Activated naive CD4-positive, alpha-beta T cell treated with anti-CD3 and anti-CD28 coated beads for 36 hours (primary cell): Measurements from ENCODE around the gene LRRTM4. TPM values are rescaled to one million over a fixed set of nuclear protein-coding genes. Genes with fewer than 3 reads are reported as not detected.

Source experiments
- CTCF ChIA-PET: fragments of 350-600 bp; sonication (Branson Sonifier 250); formaldehyde crosslinking; loops from one replicate; lab custom pipeline; 2021; ENCODE audit warnings: antibody characterized with exemption; lab: Charles Lee
- DNase-seq: peaks from one replicate; pipeline ENCODE4 v3.0.0-alpha.2; 2020
- H3K27ac Mint-ChIP-seq: one replicate; pipeline ENCODE4 v1.8.0; 2021; ENCODE audit warnings: mild to moderate bottlenecking, mixed read lengths
- H3K27me3 Mint-ChIP-seq: one replicate; pipeline ENCODE4 v1.8.0; 2021; ENCODE audit warnings: low read depth, mixed read lengths
- H3K36me3 Mint-ChIP-seq: one replicate; pipeline ENCODE4 v1.8.0; 2021; ENCODE audit warnings: low read depth, mixed read lengths
- H3K4me1 Mint-ChIP-seq: one replicate; pipeline ENCODE4 v1.8.0; 2021; ENCODE audit warnings: low read depth, mixed read lengths
- H3K4me3 Mint-ChIP-seq: one replicate; pipeline ENCODE4 v1.8.0; 2021; ENCODE audit warnings: mild to moderate bottlenecking, moderate library complexity, mixed read lengths
- H3K9me3 Mint-ChIP-seq: one replicate; pipeline ENCODE4 v1.8.0; 2021; ENCODE audit warnings: mixed read lengths
- intact Hi-C: fragments of 100-400 bp; cut with micrococcal nuclease; formaldehyde crosslinking; loops from one replicate; pipeline ENCODE4 v1.15.1; 2023
- total RNA-seq, 2 experiments: library from RNA; stranded (reverse); gene quantifications; one replicate each; pipeline ENCODE4 v1.2.3, GENCODE V29; 2021

Gene LRRTM4
- not detected for total RNA-seq

DNA sequence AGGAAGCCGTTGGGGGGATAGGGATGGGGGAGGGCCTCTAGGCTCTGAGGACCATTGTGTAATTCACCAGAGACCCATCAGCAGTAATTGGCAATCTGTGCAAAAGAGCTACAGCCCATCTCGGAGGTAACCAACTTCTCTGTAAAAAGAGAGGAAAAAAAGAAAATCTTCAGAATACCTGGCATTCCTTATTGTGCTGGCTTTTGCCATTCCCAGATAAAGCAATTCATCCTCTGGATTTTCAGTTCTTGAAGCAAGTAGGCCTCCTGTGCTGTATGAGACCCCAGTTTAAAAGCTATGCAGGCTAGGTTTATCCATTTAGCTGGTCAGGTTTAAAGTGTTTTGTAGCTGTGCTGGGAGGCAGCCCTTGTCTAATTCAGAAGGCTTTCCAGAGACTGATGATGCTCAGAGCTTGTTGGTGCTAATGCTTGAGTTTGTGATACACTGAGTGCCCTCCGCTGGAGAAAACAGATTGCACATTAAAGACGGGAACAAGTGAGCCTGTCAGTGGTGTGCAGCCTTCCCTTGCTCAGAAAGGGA, at the start of gene LRRTM4:
TSS of gene LRRTM4 (minus strand) at position 446 of the 540 bp plus-strand sequence.
- no peaks in the 10 kb centered on the region for H3K27me3 Mint-ChIP-seq
- peaks cover 5% of the 10 kb centered on the region for H3K9me3 Mint-ChIP-seq
- no peaks in the 10 kb centered on the region for H3K36me3 Mint-ChIP-seq
- H3K27ac Mint-ChIP-seq = no peak within 1 kb of the TSS
- intact Hi-C loops = no loop called here
- H3K4me3 Mint-ChIP-seq = no peak within 1 kb of the TSS
- no peak for DNase-seq
- CTCF ChIA-PET = no interaction called here
- H3K4me1 Mint-ChIP-seq = no peaks in the 10 kb centered on the region

DNA sequence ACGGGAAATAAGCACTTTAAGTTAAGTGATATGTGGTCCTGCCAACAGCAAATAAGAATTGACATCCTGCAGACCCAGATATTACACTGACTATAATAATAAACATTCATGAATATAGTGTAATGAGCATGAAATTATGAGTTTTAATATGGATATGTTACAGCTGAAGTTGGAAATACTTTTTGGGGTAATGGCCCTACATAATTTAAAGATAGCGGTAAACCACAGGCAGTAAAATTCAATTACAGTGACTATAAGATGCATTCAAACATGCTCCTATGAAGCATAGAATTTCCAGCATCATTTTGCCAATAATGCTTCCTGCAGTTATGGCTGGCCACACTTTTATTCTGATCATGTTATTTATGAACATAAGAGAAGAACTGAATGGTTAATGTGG, 49.4 kb upstream of the LRRTM4 start:
- Mint-ChIP-seq H3K4me1 (no peaks in the 10 kb centered on the region), H3K36me3 (no peaks in the 10 kb centered on the region), H3K27ac (no peak overlapping the region), H3K9me3 (peaks cover 8% of the 10 kb centered on the region), H3K27me3 (no peaks in the 10 kb centered on the region), H3K4me3 (no peak overlapping the region)
- DNase-seq = no peak
- CTCF ChIA-PET = no interaction called here
- intact Hi-C loops = no loop called here

DNA sequence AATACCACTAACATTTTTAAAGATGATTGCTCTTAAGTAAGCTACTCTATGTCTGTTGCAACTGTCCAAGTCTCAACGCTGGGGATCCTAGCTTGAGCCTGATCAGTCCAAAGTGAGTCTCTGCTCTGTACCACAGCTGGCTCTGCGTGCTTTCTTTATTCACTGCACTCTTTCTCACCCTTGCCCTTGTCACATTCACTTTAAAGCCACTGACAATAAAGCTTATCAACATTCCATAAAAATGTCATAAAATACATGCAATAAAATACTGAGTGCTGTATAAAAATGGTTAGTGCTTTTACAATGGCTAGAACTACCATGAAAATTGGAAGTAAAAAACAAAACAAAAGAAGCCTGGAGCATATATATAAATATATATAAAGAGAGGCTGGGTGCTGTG, 45.5 kb upstream of the LRRTM4 start:
- Mint-ChIP-seq H3K27ac (no peak overlapping the region), H3K36me3 (no peaks in the 10 kb centered on the region), H3K27me3 (no peaks in the 10 kb centered on the region), H3K9me3 (peaks cover 7% of the 10 kb centered on the region), H3K4me3 (no peak overlapping the region), H3K4me1 (no peaks in the 10 kb centered on the region)
- CTCF ChIA-PET = no interaction called here
- intact Hi-C loops = no loop called here
- DNase-seq = no peak

DNA sequence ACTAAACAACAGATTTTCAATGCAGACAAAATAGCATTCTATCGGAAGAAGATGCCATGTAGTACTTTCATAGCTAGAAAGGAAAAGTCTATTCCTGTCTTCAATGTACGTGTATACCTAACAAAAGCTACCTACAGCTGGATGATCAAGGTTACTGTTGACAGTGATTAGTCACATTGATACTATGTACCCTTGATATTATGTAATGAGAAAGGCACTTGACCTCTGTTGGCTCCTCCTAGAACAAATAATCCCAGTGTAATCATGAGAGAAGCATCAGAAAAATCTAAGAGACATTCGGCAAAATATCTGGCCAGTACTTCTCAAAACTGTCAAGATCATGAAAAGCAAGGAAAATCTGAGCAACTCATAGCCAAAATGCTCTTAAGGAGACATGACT, 44.4 kb upstream of the LRRTM4 start:
- H3K27me3 Mint-ChIP-seq = no peaks in the 10 kb centered on the region
- no peak overlapping the region for H3K27ac Mint-ChIP-seq
- no peaks in the 10 kb centered on the region for H3K36me3 Mint-ChIP-seq
- no peaks in the 10 kb centered on the region for H3K4me1 Mint-ChIP-seq
- intact Hi-C loops = no loop called here
- H3K4me3 Mint-ChIP-seq = no peak overlapping the region
- CTCF ChIA-PET = no interaction called here
- no peak for DNase-seq
- peaks cover 5% of the 10 kb centered on the region for H3K9me3 Mint-ChIP-seq

DNA sequence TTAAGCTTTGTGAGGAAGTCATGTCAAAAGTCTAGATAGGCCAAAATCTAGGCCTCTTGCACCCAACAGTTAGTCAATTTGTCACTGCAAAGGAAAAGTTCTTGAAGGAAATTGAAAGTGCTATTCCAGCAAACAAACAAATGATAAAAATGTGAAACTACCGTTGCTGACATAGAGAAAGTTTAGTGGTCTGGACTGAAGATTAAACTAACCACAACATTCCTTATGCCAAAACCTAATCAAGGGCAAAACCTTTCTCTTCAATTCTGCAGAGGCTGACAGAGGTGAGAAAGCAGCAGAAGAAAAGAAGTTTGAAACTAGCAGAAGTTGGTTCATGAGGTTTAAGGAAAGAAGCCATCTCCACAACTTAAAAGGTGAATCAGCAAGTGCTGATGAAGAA, 44.0 kb upstream of the LRRTM4 start:
- no peaks in the 10 kb centered on the region for H3K27me3 Mint-ChIP-seq
- CTCF ChIA-PET = no interaction called here
- H3K4me1 Mint-ChIP-seq = no peaks in the 10 kb centered on the region
- H3K27ac Mint-ChIP-seq = no peak overlapping the region
- H3K9me3 Mint-ChIP-seq = peaks cover 5% of the 10 kb centered on the region
- H3K4me3 Mint-ChIP-seq = no peak overlapping the region
- H3K36me3 Mint-ChIP-seq = no peaks in the 10 kb centered on the region
- no peak for DNase-seq
- intact Hi-C loops = no loop called here

DNA sequence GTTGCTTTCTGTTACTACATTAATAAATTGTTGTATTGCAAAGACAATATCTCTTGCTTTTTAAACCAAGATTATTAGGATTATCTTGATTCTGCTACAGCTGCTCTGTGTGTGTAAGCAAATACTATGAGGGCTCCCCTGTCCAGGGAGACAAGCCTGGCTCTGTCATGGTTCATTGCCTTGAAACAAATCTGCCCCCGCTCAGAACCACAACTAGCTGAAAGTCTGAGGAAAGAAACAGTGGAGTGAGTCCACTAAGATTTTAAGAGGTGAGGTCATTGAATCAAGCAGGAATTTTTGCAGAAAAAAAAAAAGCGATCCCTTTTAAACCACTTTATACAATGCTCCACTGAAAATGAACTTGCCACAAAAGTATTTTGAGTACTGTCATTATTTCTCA, 30.8 kb upstream of the LRRTM4 start:
- Mint-ChIP-seq H3K36me3 (no peaks in the 10 kb centered on the region), H3K27me3 (no peaks in the 10 kb centered on the region), H3K27ac (no peak overlapping the region), H3K9me3 (peaks cover 19% of the 10 kb centered on the region), H3K4me1 (no peaks in the 10 kb centered on the region), H3K4me3 (no peak overlapping the region)
- CTCF ChIA-PET = no interaction called here
- DNase-seq = no peak
- intact Hi-C loops = no loop called here

DNA sequence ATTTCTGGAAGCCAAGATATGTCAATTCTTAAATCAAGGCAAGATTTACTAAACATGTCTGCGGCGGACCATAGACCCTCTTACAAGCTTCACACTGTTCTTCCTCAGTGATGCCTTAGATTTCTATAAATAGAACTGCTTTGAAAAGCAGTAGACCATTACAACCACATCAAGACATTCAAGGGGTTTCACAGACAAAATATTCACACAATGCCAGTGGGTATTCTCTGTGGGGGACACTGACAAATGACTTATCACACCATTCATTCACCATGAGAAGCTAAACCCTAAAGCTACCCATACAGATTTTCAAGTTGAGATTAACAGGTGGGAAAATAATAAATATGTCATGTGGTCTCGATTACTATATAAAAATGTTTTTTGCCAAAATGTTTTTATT, 15.9 kb upstream of the LRRTM4 start:
- Mint-ChIP-seq H3K36me3 (no peaks in the 10 kb centered on the region), H3K27ac (no peak overlapping the region), H3K9me3 (peaks cover 9% of the 10 kb centered on the region), H3K27me3 (no peaks in the 10 kb centered on the region), H3K4me1 (no peaks in the 10 kb centered on the region), H3K4me3 (no peak overlapping the region)
- intact Hi-C loops = no loop called here
- CTCF ChIA-PET = no interaction called here
- DNase-seq = no peak

DNA sequence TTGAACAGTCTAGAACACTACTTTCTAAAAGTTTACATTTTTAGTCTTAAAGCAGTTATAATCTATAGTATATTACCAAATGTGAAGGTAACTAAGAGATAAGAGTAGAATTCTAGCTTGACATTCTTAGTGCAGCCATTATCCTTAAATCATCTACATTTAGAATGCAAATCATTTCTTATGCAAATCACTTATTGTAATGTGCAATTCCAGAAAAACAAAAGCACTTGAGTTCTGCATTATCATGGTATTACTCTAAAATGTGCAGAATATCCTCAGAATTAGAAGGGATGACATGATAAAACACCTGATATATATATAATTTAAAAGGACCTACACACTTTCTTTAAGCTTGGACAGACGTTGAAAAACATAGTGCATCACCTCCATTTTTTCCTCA, 712 bp upstream of the LRRTM4 start:
- no peak overlapping the region for H3K4me3 Mint-ChIP-seq
- H3K9me3 Mint-ChIP-seq = peaks cover 5% of the 10 kb centered on the region
- H3K27me3 Mint-ChIP-seq = no peaks in the 10 kb centered on the region
- H3K36me3 Mint-ChIP-seq = no peaks in the 10 kb centered on the region
- intact Hi-C loops = no loop called here
- H3K4me1 Mint-ChIP-seq = no peaks in the 10 kb centered on the region
- no peak overlapping the region for H3K27ac Mint-ChIP-seq
- CTCF ChIA-PET = no interaction called here
- DNase-seq = no peak

DNA sequence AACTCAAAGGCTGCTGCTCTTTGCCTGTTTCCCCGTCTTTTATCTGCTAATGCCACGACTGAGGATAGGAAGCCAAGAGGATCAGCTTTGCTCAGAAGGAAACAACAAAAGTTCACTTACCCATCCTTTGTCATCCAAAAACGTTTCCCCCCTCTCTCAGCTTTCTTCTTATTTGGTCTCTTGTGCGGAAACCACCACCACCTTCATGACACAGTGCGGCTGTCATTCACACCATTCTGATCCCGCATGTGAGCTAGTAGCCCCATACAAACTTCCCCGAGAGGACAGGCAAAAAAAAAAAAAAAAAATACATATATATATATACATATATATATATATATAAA, 656 bp downstream of the LRRTM4 start:
- Mint-ChIP-seq H3K9me3 (peaks cover 3% of the 10 kb centered on the region), H3K27ac (no peak overlapping the region), H3K36me3 (no peaks in the 10 kb centered on the region), H3K4me1 (no peaks in the 10 kb centered on the region), H3K4me3 (no peak overlapping the region), H3K27me3 (no peaks in the 10 kb centered on the region)
- CTCF ChIA-PET = no interaction called here
- intact Hi-C loops = no loop called here
- no peak for DNase-seq

DNA sequence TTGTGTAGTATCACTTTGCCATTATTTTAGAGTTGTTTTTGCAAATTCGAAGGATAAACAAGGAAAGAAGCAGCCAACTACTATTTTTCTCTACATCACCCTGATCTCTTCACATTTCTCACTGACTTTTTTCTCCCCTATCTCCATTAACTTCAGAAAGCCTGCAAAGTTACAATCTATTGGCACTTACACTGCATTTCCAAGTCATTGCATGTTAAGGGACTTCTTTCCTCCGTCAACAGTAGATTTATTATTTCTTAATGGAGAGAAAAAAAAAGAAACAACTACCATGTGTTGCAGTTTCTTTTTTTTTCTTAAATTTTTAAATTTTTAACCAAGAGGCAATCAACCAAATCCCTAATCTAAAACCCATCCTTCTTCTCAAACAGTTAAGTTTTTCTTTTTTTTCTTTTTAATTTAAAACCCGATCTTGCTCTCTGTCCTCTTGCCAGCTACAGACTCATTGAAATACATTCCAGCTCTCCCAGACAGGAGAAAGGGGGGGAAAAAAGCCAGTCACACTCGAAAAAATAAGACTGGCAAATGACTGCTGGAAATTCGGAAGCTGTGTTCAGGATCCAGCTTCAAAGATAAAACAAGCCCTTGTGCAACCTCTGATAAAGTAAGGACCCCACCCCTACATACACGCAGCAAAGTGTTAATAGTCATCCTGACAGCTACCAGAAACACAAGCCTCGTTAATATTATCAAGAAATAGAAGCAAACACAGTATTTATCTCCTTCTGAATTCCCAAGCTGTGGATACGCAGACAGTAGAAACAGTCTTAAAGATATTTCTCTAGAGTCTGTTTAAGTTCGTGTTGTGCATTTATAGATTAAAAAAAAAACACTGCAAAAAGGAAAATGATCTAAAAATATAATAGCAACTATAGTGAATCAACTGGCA, 1.3 kb downstream of the LRRTM4 start:
- CTCF ChIA-PET = no interaction called here
- DNase-seq = no peak
- Mint-ChIP-seq H3K9me3 (peaks cover 3% of the 10 kb centered on the region), H3K36me3 (no peaks in the 10 kb centered on the region), H3K27me3 (no peaks in the 10 kb centered on the region), H3K4me1 (no peaks in the 10 kb centered on the region), H3K27ac (no peak overlapping the region), H3K4me3 (no peak overlapping the region)
- intact Hi-C loops = no loop called here

DNA sequence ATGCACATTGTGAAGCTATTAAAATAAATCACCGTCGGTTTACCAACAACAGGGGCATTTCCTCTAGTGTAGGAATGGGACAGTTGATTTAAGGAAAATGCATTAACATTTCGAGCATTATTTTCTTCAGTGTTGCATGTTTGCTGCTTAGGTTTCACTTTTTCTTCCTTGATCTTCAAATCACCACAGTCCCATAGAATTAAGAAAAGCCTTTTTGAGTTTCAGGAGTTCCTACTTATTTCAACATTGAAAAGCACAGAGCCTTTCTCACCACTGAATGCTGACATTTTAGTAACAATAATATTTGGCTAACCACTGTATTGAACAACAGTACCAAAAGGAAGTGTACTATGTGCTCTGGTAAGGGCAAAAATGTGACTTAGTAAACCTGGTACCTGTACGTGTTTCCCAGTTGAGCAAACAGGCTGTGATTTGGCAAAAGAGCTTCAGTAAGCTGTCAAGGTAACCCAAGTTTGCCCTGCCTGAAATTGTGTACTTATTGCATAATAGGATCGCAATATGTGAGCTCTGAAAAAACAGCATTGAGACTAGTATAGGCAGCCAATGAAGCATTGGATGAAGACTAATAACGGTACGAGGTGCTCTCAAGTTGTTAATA, 2.2 kb downstream of the LRRTM4 start:
- Mint-ChIP-seq H3K36me3 (no peaks in the 10 kb centered on the region), H3K9me3 (peaks cover 3% of the 10 kb centered on the region), H3K27ac (no peak overlapping the region), H3K4me1 (no peaks in the 10 kb centered on the region), H3K4me3 (no peak overlapping the region), H3K27me3 (no peaks in the 10 kb centered on the region)
- CTCF ChIA-PET = no interaction called here
- intact Hi-C loops = no loop called here
- DNase-seq = no peak

DNA sequence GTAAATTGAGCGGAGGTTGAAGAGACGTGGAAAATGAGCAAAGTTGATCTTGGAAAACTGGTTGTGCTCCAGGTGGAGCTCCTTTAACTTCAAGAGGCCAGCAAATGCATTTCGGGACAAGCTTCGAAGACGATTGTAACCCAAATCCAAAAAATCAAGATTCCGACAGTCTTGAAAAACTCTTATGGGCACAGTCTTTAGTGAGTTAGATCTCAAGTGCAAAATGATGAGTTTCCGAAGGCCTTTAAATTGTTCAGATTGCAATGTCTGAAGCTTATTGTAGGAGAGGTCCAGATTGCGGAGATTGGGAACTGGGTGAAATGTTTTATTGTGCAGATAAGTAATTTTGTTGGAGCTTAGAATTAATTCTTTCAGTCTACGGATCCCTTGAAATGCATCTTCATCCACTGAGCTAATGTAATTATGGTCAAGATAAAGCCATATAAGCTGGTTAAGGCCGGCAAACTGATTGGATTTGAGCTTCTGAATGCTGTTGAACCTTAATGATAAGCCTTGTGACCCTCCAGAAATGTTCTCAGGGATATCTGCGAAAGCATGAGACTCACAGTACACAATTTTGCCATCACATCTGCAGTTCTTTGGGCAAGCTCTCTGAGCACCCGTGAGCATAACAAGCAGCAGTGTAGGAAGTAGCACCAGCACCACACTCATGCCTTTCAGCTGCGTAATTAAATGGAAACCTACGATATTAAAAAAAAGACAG, 2.9 kb downstream of the LRRTM4 start:
- H3K4me1 Mint-ChIP-seq = no peaks in the 10 kb centered on the region
- DNase-seq = no peak
- intact Hi-C loops = no loop called here
- no peak overlapping the region for H3K4me3 Mint-ChIP-seq
- no peak overlapping the region for H3K27ac Mint-ChIP-seq
- no peaks in the 10 kb centered on the region for H3K27me3 Mint-ChIP-seq
- H3K9me3 Mint-ChIP-seq = peaks cover 3% of the 10 kb centered on the region
- no peaks in the 10 kb centered on the region for H3K36me3 Mint-ChIP-seq
- CTCF ChIA-PET = no interaction called here
